NCI-H2196 treated with DMSO at 0.1 percent for 48 hours (cell line): Measurements from ENCODE around the gene BMP6.

ENCODE experiments used
- DNase-seq: peaks from one replicate; lab custom pipeline; 2025; ENCODE audit not compliant: unreplicated experiment; lab: John Stamatoyannopoulos, UW

BMP6 gene

GRCh38 chr6:7919871-7920270 lies 194.0 kb downstream of the BMP6 start:
- no peak for DNase-seq

- no peak for DNase-seq
Observed at GRCh38 chr6:7920425-7920824, 194.5 kb downstream of the BMP6 start.

DNA sequence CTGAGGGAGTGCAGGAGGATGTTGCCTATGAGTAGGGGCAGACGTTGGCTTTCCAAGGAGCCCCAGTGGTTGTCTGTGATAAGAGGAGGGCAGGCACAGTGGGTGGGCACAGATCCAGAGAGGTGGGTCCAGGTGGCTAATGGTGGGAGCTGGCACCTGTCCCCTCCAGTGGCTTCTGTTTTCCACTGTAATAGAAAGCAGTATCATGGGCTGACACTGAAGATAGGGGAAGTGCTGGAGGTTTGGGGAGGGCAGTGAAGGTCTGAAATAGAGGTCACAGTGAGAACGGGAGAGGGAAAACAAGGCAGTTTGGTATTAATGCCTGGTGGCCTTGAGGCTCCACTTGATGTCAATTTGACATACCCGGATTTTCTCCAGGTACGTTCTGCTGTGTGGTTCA lies 195.1 kb downstream of the BMP6 start:
- no peak for DNase-seq

DNA sequence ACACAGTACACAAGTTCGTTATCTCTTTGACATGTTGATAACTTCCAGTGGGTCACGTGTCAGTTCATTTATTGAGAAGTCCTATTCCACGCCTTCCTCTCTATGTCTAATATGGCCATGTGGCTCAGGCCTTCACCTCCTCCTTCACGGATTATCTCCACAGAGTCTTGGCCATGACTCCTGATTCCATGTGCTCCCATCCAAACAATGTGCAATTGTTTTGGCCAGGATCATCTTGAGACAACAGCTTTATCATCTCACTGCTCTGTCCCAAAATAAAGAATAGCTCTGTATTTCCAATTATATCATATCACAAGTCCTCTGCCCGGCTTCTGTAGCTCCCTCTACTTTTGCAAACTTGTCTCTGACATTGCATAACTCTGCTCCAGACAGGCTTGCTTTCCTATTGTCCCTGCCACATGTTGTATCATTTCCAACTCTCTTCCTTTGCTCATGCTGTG lies 195.8 kb downstream of the BMP6 start:
- DNase-seq = no peak

DNA sequence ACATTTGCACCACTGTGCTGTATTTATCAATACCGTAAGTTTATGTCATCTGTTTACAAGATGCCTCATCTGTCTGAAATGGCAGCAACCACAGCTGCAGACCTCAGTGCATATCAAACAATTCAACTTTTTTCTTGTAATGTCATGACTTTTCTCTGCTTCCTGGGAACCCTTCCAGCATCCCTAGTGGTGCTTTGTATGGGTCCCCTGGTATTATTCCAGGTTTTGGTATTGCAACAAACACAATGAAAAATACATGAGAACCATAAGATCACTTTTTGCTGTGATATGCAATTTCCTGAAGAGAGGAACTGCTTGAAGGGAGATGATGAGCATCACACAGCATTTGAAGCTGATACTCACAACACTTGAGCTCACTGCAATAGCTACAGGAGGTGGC lies 196.7 kb downstream of the BMP6 start:
- no peak for DNase-seq

GRCh38 chr6:7924867-7925266 lies 199.0 kb downstream of the BMP6 start:
- DNase-seq = no peak
